NCI-H2196 treated with DMSO at 0.1 percent for 48 hours (cell line): Measurements from ENCODE around the gene KLF18.
"Not testable (repeated sequence)": the region's sequence is repeated elsewhere in the genome, so short reads cannot be mapped to it uniquely, and the experiment has no call there.

Experiments used
- DNase-seq: peaks from one replicate; lab custom pipeline; 2025; ENCODE audit not compliant: unreplicated experiment; lab: John Stamatoyannopoulos, UW

The KLF18 gene

DNA sequence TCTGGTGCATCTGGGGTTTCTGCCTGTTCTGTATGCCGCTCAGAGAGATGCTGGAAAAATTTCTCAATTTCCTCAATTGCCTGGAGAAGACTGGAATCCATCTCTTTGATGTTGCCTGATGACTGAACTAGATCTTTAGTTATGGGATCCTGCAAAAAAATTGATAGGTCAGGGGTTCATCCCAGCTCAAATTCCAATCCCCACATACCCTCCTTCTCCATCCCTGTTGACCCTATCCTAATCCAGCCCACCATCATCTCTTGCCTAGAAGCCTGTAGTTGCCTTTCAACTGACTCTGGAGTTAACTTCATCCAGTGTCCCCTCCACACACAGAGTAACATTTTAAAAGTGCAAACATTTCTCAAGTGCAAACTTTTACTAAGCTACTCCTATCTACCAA is at the start of gene KLF18:
TSS of gene KLF18 (minus strand) at position 101 of the 400 bp plus-strand sequence. CDS start at position 101, 0 bp downstream.
- no peak for DNase-seq

DNA sequence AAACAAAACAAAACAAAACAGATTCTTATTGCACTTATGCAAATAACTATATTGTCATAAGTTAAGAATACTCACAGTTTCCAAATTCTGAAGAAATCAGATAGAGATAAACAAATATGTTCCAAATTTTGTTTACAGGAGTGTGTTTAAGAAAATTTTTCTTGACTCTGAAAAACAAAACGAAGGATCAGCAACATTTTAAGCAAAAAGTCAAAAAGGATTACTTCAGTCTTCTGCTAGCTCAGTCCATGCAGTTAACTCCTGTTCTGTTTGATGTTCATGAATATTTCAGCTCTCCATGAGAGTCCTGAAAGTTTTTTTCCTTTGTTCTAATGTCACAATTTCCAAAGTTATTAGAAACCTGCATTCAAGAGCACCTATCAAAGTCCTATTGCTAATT is 33.2 kb upstream of the KLF18 start:
- DNase-seq = no peak

GRCh38 chr1:44170281-44170823 is 28.9 kb upstream of the KLF18 start:
- DNase-seq = no peak

GRCh38 chr1:44168520-44169098 is 27.2 kb upstream of the KLF18 start:
- DNase-seq = no peak

GRCh38 chr1:44161546-44161945 is 20.1 kb upstream of the KLF18 start:
- no peak for DNase-seq

DNA sequence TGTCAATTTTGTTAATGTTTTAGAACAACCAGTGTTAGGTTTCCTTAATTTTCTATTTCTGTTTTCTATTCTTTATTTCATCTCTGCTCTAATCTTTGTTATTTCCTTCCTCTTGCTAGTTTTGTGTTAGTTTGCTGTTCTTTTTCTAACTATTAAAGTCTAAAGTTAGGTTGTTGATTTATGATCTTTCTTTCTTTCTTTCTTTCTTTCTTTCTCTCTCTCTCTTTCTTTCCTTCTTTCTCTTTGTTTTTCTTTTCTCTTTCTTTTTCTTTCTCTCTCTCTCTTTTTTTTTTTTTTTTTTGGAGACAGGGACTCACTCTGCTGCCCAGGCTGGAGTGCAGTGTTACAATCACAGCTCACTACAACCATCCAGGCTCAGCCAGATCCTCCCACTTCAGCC is 17.4 kb upstream of the KLF18 start:
- no peak for DNase-seq

GRCh38 chr1:44157903-44158302 is 16.5 kb upstream of the KLF18 start:
- no peak for DNase-seq

DNA sequence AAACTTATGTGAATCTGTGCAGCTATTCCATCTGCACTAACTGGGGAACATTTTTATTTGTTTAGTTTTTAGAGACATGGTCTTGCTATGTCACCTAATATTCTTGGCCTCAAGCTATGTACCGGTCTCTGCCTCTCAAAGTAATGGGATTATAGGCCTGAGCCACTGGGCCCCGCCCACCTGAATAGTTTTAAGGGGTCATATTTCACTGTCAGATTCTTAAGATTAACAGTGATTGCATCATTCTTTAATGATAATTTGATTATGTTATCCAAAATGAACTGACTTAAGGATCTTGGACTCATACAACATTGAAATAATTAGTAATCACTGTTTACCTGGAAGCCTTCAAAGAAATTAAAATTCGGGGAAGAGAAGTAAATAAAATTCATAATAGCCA is 12.6 kb upstream of the KLF18 start:
- DNase-seq = no peak

DNA sequence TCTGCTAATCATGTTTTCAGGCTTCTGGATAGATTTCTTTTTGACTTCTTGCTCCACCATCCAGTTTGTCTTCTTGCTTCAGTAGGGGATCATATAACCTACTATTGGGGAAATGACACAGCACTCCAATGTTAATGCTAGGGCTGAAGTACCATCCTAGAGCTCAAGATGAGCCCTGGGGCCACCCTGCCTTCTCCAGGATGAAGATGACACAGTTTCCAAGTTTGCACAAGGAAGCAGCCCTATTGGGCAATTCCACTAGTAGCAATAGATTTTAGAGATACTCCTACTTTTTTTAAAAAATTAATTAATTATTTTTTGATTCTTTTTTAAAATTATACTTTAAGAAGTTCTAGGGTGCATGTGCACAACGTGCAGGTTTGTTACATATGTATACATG is 11.3 kb upstream of the KLF18 start:
- no peak for DNase-seq

- DNase-seq = no peak
Observed at GRCh38 chr1:44151808-44152207, 10.4 kb upstream of the KLF18 start.

DNA sequence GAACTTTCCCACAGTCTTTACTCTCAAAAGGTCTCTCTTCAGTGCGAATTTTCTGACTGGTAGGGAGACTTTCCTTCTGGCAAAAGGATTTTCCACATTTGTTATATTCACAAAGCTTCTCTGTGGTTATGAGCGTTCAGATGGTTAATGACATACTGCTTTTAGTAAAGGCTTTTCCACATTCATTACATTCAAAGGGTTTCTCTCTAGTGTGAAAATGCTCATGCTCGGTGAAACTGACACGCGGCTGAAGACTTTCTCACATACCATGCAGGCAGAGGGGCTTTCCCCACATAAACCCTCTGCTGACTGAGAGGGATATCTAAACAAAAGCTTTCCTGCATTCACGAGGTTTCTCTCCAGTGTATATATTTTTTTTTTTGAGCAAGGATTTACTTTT is 9.9 kb upstream of the KLF18 start:
- no peak for DNase-seq

- no peak for DNase-seq
Observed at GRCh38 chr1:44147582-44147981, 6.2 kb upstream of the KLF18 start.

DNA sequence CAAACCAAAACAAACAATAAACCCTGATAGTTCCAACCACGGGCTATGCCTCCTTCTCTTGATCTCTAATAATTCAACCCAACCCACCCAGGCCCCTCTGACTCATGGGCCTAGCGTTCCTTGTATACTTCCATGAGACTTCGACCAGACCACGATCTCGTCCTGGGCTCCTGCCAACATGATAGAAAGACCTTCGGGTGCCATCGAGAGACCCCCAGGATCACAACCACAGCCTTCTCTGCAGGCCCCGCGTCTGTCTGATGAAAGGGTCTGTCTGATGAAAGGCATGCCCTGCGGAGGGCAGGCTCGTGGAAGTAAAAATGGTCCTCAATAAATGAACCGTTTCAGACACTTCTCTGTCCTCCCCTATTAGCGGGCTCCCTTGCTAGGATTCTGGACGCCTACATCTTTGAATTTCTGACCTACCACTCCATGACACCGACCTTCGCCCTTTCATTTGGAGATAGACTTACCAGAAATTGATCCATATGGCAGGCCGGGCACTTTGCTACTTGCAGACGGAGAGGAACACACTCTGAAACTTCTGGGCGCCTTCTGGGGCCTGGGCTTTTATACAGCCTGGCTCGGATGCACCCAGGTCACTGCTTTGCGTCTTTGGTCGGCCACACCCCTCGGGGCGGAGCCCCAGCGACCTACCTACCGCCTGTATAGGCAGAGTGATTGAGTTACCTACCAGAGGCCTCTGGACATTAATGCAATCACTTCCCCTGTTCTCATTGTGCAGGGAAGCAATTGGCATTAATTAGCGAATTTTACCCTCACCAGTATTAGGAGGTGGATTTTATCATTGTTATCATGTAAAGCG is 5.3 kb upstream of the KLF18 start:
- DNase-seq = no peak

GRCh38 chr1:44144962-44145756 is 3.7 kb upstream of the KLF18 start:
- DNase-seq = no peak

DNA sequence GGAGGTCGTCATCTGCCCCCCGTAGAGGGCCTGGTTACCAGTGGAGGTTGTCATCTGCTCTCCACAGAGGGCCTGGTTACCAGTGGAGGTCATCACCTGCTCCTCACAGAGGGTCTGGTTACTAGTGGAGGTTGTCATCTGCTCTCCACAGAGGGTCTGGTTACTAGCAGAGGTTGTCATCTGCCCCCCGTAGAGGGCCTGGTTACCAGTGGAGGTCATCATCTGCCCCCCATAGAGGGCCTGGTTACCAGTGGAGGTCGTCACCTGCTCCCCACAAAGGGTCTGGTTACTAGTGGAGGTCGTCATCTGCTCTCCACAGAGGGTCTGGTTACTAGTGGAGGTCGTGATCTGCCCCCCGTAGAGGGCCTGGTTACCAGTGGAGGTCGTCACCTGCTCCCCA is 1.9 kb downstream of the KLF18 start:
- not testable (repeated sequence) for DNase-seq

DNA sequence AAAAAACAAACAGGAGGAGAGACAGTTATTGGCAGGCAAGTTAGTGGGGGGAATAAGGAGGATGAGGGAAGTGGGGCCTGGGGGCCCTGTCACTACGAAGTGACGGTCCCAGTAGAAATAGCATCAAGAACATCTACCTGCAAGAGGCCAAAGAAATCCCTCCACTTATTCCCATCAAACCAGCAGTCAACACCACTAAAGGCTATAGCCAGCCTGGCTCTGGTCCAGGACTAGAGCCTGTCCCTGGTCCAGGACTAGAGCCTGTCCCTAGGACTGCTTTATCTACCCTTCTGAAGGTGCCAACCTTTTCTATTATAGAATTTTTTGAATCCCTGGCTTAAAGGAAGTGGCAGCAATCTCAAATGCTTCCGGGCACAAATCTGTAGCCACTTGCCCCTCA is 3.2 kb downstream of the KLF18 start:
- no peak for DNase-seq

- DNase-seq = no peak
Observed at GRCh38 chr1:44135886-44136285, 5.5 kb downstream of the KLF18 start.

- no peak for DNase-seq
Observed at GRCh38 chr1:44134071-44134920, 7.1 kb downstream of the KLF18 start.

GRCh38 chr1:44131411-44131810 is 10.0 kb downstream of the KLF18 start:
- DNase-seq = no peak

DNA sequence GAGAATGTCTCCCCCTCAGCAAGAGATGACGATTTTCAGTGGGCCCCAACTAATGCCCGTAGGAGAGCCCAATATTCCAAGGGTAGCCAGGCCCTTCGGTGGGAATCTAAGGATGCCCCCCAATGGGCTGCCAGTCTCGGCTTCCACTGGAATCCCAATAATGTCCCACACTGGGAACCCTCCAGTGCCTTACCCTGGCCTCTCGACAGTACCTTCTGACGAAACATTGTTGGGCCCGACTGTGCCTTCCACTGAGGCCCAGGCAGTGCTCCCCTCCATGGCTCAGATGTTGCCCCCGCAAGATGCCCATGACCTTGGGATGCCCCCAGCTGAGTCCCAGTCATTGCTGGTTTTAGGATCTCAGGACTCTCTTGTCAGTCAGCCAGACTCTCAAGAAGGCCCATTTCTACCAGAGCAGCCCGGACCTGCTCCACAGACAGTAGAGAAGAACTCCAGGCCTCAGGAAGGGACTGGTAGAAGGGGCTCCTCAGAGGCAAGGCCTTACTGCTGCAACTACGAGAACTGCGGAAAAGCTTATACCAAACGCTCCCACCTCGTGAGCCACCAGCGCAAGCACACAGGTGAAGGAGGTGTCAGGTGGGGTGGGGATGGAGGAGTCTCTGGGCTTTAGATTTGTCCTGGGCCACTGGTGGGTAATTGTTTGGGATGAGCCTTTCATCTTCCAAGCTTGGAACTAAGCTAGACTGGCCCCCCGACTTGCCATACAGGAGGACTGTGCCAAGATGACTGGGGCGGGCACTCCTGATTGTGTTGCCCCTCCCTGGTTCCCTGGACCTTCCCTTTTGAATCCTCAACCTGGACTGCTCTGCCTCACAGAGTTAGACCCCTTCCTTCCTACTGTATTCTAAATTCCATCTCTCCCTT is 11.6 kb downstream of the KLF18 start:
- DNase-seq = no peak
